Medulla oblongata (tissue), 1 donor: ENCODE data around the gene TAOK2.
A peak's percentile ranks its signal among the peaks of the same experiment; 100 is the strongest.
"Not testable (repeated sequence)": the region's sequence is repeated elsewhere in the genome, so short reads cannot be mapped to it uniquely, and the experiment has no call there.

Experiments used
- DNase-seq: peaks from one replicate; pipeline ENCODE4 v3.0.0-alpha.2; 2015; ENCODE audit errors: extremely low spot score

The TAOK2 gene

GRCh38 chr16:30003670-30004423 lies 30.2 kb downstream of the TAOK2 start:
- no peak for DNase-seq

- DNase-seq: no peak
Observed at GRCh38 chr16:30004424-30004776, 30.7 kb downstream of the TAOK2 start.

- no peak for DNase-seq
Observed at GRCh38 chr16:30004811-30005242, 31.2 kb downstream of the TAOK2 start.

- peak; percentile 16 for DNase-seq
Observed at GRCh38 chr16:30005341-30006094, 31.9 kb downstream of the TAOK2 start.

- DNase-seq: no peak
Observed at GRCh38 chr16:30006095-30006473, 32.4 kb downstream of the TAOK2 start.

GRCh38 chr16:30006659-30007377 lies 33.1 kb downstream of the TAOK2 start:
- DNase-seq: no peak

- DNase-seq: no peak
Observed at GRCh38 chr16:30007378-30007895, 33.8 kb downstream of the TAOK2 start.

- DNase-seq: no peak
Observed at GRCh38 chr16:30009085-30009862, 35.6 kb downstream of the TAOK2 start.

- no peak for DNase-seq
Observed at GRCh38 chr16:30009990-30010843, 36.5 kb downstream of the TAOK2 start.

- DNase-seq: no peak
Observed at GRCh38 chr16:30010844-30011713, 37.4 kb downstream of the TAOK2 start, which contains the start of gene DOC2A. DOC2A (minus strand) TSS chr16:30011027; CDS start chr16:30010222, 805 bp downstream.

- no peak for DNase-seq
Observed at GRCh38 chr16:30011714-30012504, 38.2 kb downstream of the TAOK2 start.

- DNase-seq: not testable (repeated sequence)
Observed at GRCh38 chr16:30012598-30012997, 38.9 kb downstream of the TAOK2 start.

- DNase-seq: not testable (repeated sequence)
Observed at GRCh38 chr16:30015450-30015849, 41.8 kb downstream of the TAOK2 start.

GRCh38 chr16:30016555-30017276 lies 43.0 kb downstream of the TAOK2 start:
- no peak for DNase-seq

GRCh38 chr16:30017277-30017656 lies 43.6 kb downstream of the TAOK2 start:
- DNase-seq: no peak

- DNase-seq: not testable (repeated sequence)
Observed at GRCh38 chr16:30017937-30018336, 44.3 kb downstream of the TAOK2 start.

- DNase-seq: no peak
Observed at GRCh38 chr16:30018731-30019158, 45.1 kb downstream of the TAOK2 start.

- DNase-seq: no peak
Observed at GRCh38 chr16:30022887-30023286, 49.2 kb downstream of the TAOK2 start, which contains the start of gene C16orf92. C16orf92 (plus strand) TSS chr16:30023198; CDS start chr16:30023341, 143 bp downstream.
